GM08714 (cell line): Measurements from ENCODE around the gene MAGEB17.

ENCODE experiments used
- H3K4me3 ChIP-seq: fragments of 200-500 bp; sonication (Bioruptor generic); 2 replicates; pipeline ENCODE4 v1.5.1; 2014; ENCODE audit warnings: mild to moderate bottlenecking, low read length, inconsistent platforms
- ZNF274 ChIP-seq: IDR thresholded peaks from 2 replicates; pipeline ENCODE4 v1.6.1; 2012; ENCODE audit warnings: mild to moderate bottlenecking, low read depth, low read length

MAGEB17 gene

GRCh38 chrX:16210061-16210460, 42.8 kb downstream of the MAGEB17 start:
- no peak for TF ChIP-seq ZNF274
- H3K4me3 ChIP-seq: no peak overlapping the region

- no peak for TF ChIP-seq ZNF274
- no peak overlapping the region for H3K4me3 ChIP-seq
These were observed 44.7 kb downstream of the MAGEB17 start for GRCh38 chrX:16212024-16212423.

- no peak overlapping the region for H3K4me3 ChIP-seq
- TF ChIP-seq ZNF274: no peak
These were observed 45.2 kb downstream of the MAGEB17 start for GRCh38 chrX:16212436-16212835.

GRCh38 chrX:16213961-16214360, 46.7 kb downstream of the MAGEB17 start:
- TF ChIP-seq ZNF274: no peak
- H3K4me3 ChIP-seq: no peak overlapping the region

- TF ChIP-seq ZNF274: no peak
- no peak overlapping the region for H3K4me3 ChIP-seq
These were observed 48.4 kb downstream of the MAGEB17 start for GRCh38 chrX:16215660-16216059.
